ENCODE measurements around the gene ELAC1. TPM values are rescaled to one million over a fixed set of nuclear protein-coding genes. Genes with fewer than 3 reads are reported as not detected.
"Not testable (repeated sequence)": the region's sequence is repeated elsewhere in the genome, so short reads cannot be mapped to it uniquely, and the experiment has no call there.

The ELAC1 gene
- total and polyA plus RNA-seq, 4 donors, result 7.3 to 14.2 (median 11.9) TPM

DNA sequence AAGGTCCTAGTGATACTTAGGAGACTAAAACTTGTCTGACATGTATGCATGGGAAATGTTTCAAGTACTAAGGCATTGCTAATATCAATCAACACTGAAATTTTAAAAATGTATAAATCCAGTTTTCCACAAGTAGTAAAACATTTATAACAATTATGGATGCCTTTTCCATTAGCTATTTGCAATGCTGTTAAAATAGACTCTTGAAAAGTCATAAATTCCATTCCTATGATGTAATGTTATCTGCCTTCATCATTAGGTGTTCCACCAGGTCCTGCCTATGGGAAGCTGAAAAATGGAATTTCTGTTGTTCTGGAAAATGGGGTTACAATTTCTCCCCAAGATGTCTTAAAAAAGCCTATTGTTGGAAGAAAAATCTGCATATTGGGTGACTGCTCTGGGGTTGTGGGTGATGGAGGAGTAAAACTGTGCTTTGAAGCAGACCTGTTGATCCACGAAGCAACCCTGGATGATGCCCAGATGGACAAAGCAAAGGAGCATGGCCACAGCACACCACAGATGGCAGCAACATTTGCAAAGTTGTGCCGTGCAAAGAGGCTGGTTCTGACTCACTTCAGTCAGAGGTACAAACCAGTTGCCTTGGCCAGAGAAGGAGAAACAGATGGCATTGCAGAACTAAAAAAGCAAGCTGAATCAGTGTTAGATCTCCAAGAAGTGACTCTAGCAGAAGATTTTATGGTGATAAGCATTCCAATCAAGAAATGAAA lies 18.7 kb downstream of the ELAC1 start:
- H3K4me3 ChIP-seq (ENCODE audit: low read depth, low read length), result no peak overlapping the region
- H3K36me3 ChIP-seq (ENCODE audit: control insufficient read depth, insufficient read depth, low read length), result peaks cover 6% of the 10 kb centered on the region
- H3K27me3 ChIP-seq (ENCODE audit: control insufficient read depth, insufficient read depth, low read length), result no peaks in the 10 kb centered on the region
- H3K4me1 ChIP-seq (ENCODE audit: control insufficient read depth, insufficient read depth, low read length), result no peaks in the 10 kb centered on the region
- no peaks in the 10 kb centered on the region for H3K9me3 ChIP-seq (ENCODE audit: control insufficient read depth, insufficient read depth, low read length)
- DNase-seq (ENCODE audit: low read depth in 4 of 6, low spot score in 6 of 6), result peak in 1 of 6 donors; percentile 54
- 82% methylated on average over 2 of the region's 2 CpGs for WGBS (ENCODE audit: insufficient coverage)
- H3K27ac ChIP-seq (ENCODE audit: low read depth, low read length), result no peak overlapping the region

DNA sequence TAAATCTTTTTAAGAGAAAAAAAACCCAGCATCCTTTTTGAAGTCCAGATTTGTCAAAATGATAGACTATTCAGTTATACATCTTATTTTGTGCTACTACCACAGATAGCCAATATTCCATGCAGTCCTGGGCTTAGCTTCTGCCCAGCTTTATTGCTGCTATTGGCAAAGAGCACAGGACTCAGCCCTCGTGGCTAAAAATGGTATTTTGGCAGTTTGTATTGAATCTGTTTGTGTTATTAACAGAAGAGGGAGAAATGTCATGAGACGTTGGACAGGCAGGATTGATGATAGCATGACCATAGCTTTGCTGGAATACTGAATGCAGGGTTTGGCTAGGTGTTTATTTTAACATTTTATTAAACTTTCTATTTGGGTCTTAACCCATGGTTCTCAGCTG lies 19.4 kb downstream of the ELAC1 start:
- Histone ChIP-seq H3K4me1 (ENCODE audit: control insufficient read depth, insufficient read depth, low read length) (no peaks in the 10 kb centered on the region), H3K27ac (ENCODE audit: low read depth, low read length) (no peak overlapping the region), H3K27me3 (ENCODE audit: control insufficient read depth, insufficient read depth, low read length) (no peaks in the 10 kb centered on the region), H3K9me3 (ENCODE audit: control insufficient read depth, insufficient read depth, low read length) (no peaks in the 10 kb centered on the region), H3K4me3 (ENCODE audit: low read depth, low read length) (no peak overlapping the region), H3K36me3 (ENCODE audit: control insufficient read depth, insufficient read depth, low read length) (peaks cover 6% of the 10 kb centered on the region)
- no peak for DNase-seq (ENCODE audit: low read depth in 4 of 6, low spot score in 6 of 6)
- WGBS (ENCODE audit: insufficient coverage), result 68% methylated on average over 2 of the region's 2 CpGs

DNA sequence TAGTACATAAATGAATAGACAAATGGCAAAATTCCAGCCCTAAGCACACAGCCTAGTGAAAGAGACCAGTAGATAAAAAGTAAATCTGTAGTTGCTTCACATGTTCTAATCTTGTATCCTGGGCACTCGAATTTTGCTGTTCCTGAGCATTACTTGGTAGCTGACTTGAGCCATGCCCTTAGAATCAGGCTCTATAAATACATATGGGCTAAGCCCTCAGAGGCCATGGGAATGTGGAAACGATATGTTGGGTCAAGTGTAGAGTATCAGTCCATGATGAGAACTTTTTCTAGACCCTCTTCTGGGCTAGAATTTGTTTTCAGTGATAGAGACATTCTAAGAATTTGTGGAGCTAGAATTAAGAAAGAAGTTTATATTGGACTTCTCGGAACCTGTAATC lies 21.9 kb downstream of the ELAC1 start:
- H3K9me3 ChIP-seq (ENCODE audit: control insufficient read depth, insufficient read depth, low read length), result no peaks in the 10 kb centered on the region
- no peaks in the 10 kb centered on the region for H3K27me3 ChIP-seq (ENCODE audit: control insufficient read depth, insufficient read depth, low read length)
- 100% methylated on average over 2 of the region's 3 CpGs for WGBS (ENCODE audit: insufficient coverage)
- no peak overlapping the region for H3K27ac ChIP-seq (ENCODE audit: low read depth, low read length)
- H3K36me3 ChIP-seq (ENCODE audit: control insufficient read depth, insufficient read depth, low read length), result peaks cover under 1% of the 10 kb centered on the region
- no peak for DNase-seq (ENCODE audit: low read depth in 4 of 6, low spot score in 6 of 6)
- no peak overlapping the region for H3K4me3 ChIP-seq (ENCODE audit: low read depth, low read length)
- H3K4me1 ChIP-seq (ENCODE audit: control insufficient read depth, insufficient read depth, low read length), result no peaks in the 10 kb centered on the region

DNA sequence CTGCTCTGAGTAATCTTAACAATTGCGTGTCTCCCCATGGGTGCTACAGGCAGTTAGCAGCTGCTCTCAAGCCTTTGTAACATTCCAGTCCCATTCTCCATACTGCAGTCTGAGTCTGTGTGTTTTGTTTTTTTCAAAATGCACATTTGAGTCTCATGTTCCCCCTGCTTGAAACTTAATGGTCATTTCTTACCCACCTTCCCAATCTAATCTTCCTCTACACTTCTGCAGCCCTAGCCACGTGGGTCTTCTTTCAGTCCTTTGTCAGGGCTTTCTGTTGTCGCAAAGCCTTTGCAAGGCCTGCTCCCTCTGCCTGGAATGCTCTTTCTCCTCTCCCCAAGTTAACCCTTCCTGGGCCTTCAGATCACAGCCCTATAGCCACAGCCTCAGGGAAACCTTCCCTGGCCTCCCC lies 24.5 kb downstream of the ELAC1 start:
- no peaks in the 10 kb centered on the region for H3K4me1 ChIP-seq (ENCODE audit: control insufficient read depth, insufficient read depth, low read length)
- no peaks in the 10 kb centered on the region for H3K36me3 ChIP-seq (ENCODE audit: control insufficient read depth, insufficient read depth, low read length)
- peak in 2 of 6 donors; percentile 9 to 72 for DNase-seq (ENCODE audit: low read depth in 4 of 6, low spot score in 6 of 6)
- H3K27ac ChIP-seq (ENCODE audit: low read depth, low read length), result no peak overlapping the region
- no peaks in the 10 kb centered on the region for H3K27me3 ChIP-seq (ENCODE audit: control insufficient read depth, insufficient read depth, low read length)
- no peaks in the 10 kb centered on the region for H3K9me3 ChIP-seq (ENCODE audit: control insufficient read depth, insufficient read depth, low read length)
- WGBS (ENCODE audit: insufficient coverage), result 22% methylated on average over 2 of the region's 3 CpGs
- H3K4me3 ChIP-seq (ENCODE audit: low read depth, low read length), result no peak overlapping the region

DNA sequence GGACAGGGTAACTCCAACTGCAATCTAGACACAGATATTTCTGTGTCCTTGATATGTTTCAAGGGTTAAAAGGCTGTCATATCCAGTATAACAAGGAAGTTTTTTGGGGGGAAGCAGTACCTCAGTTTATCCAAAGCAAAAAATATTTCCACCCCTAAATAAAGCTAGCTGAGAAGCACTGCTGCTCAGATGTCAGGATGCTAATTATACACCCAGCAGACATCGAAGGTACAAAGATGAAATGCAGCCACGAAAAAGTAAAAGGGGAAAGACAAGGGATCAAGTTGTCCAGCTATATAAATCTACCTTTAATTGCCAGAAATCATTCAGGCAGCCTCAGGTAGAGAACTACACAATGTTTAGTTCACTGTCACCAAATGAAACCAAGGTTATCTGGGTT lies 26.2 kb downstream of the ELAC1 start:
- Histone ChIP-seq H3K36me3 (ENCODE audit: control insufficient read depth, insufficient read depth, low read length) (no peaks in the 10 kb centered on the region), H3K4me3 (ENCODE audit: low read depth, low read length) (no peak overlapping the region), H3K27me3 (ENCODE audit: control insufficient read depth, insufficient read depth, low read length) (no peaks in the 10 kb centered on the region), H3K4me1 (ENCODE audit: control insufficient read depth, insufficient read depth, low read length) (no peaks in the 10 kb centered on the region), H3K27ac (ENCODE audit: low read depth, low read length) (no peak overlapping the region), H3K9me3 (ENCODE audit: control insufficient read depth, insufficient read depth, low read length) (no peaks in the 10 kb centered on the region)
- no peak for DNase-seq (ENCODE audit: low read depth in 4 of 6, low spot score in 6 of 6)
- WGBS (ENCODE audit: insufficient coverage), result 90% methylated on average over 2 of the region's 2 CpGs

DNA sequence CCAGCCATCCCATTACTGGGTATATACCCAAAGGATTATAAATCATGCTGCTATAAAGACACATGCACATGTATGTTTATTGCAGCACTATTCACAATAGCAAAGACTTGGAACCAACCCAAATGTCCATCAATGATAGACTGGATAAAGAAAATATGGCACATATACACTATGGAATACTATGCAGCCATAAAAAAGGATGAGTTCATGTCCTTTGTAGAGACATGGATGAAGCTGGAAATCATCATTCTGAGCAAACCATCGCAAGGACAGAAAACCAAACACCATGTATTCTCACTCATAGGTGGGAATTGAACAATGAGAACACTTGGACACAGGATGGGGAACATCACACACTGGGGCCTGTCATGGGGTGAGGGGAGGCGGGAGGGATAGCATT lies 35.3 kb downstream of the ELAC1 start:
- H3K27ac ChIP-seq (ENCODE audit: low read depth, low read length); H3K4me3 ChIP-seq (ENCODE audit: low read depth, low read length); H3K9me3 ChIP-seq (ENCODE audit: control insufficient read depth, insufficient read depth, low read length); H3K4me1 ChIP-seq (ENCODE audit: control insufficient read depth, insufficient read depth, low read length); DNase-seq (ENCODE audit: low read depth in 4 of 6, low spot score in 6 of 6); H3K36me3 ChIP-seq (ENCODE audit: control insufficient read depth, insufficient read depth, low read length); H3K27me3 ChIP-seq (ENCODE audit: control insufficient read depth, insufficient read depth, low read length): not testable (repeated sequence)
- no CpG with 5 or more reads among the region's 2 CpGs for WGBS (ENCODE audit: insufficient coverage)

DNA sequence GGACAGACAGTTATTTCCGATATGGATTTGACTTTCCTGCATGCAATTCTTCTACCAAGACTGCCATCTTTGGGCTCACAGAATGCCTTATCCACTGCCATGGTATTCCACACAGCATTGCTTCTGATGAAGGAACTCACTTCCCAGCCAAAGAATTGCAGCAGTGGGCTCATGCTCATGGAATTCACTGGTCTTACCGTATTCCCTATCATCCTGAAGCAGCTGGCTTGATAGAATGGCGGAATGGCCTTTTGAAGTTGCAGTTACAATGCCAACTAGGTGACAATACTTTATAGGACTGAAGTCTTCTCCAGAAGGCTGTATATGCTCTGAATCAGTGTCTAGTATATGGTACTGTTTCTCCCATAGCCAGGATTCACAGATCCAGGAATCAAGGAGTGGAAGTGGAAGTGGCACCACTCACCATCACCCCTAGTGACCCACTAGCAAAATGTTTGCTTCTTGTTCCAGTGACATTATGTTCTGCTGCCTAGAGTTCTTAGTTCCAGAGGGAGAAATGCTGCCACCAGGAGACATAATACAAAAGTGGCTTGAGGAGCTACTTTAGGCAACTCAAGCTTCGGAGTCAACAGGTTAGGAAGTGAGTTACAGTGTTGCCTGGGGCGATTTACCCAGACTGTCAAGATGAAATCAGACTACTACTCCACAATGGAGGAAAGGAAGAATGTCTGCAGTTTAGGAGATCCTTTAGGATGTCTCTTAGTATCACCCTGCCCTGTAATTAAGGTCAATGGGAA lies 38.4 kb downstream of the ELAC1 start:
- H3K4me1 ChIP-seq (ENCODE audit: control insufficient read depth, insufficient read depth, low read length), result peaks cover 3% of the 10 kb centered on the region
- no peaks in the 10 kb centered on the region for H3K9me3 ChIP-seq (ENCODE audit: control insufficient read depth, insufficient read depth, low read length)
- no peak for DNase-seq (ENCODE audit: low read depth in 4 of 6, low spot score in 6 of 6)
- no peaks in the 10 kb centered on the region for H3K27me3 ChIP-seq (ENCODE audit: control insufficient read depth, insufficient read depth, low read length)
- H3K27ac ChIP-seq (ENCODE audit: low read depth, low read length), result no peak overlapping the region
- WGBS (ENCODE audit: insufficient coverage), result 100% methylated on average over 4 of the region's 5 CpGs
- H3K4me3 ChIP-seq (ENCODE audit: low read depth, low read length), result no peak overlapping the region
- no peaks in the 10 kb centered on the region for H3K36me3 ChIP-seq (ENCODE audit: control insufficient read depth, insufficient read depth, low read length)

DNA sequence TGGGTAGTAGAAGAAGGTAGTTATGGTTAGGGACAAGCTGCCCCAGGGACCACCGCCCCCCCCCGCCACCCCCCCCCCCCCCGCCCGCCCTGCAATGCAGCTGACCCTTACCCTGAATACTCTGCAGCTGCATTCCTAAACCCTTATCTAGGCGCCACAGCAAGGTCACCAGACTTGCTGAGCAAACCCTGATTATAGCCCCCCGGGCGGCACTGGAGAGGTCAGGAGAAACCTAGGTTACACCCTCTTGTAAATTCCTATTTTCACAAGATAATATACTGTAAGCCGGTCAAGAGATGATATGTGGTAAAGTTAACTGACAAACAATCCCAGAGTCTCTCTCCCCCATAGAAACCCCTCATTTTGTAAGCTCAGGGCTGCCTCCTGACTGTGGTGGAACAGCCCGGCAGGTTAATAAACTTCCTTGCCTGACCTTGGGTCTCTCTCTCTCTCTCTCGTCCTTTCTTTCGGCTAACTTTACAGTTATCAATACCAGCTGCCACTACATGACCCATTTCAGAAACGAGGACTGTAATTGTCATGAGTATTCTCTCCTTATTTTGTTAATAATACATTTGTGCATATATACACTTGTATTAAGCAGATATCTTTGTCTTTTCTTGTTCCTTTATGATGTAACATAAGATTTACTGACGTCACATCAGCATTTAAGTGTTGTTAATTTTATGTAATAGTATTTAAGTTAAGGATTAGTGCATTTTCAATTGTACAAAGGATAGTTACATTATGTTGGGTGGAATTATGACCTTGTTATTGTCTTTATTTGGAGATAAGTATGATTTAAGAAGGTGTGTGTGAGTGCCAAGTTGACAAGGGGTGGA lies 39.3 kb downstream of the ELAC1 start:
- 85% methylated on average over 2 of the region's 13 CpGs for WGBS (ENCODE audit: insufficient coverage)
- no peak overlapping the region for H3K27ac ChIP-seq (ENCODE audit: low read depth, low read length)

DNA sequence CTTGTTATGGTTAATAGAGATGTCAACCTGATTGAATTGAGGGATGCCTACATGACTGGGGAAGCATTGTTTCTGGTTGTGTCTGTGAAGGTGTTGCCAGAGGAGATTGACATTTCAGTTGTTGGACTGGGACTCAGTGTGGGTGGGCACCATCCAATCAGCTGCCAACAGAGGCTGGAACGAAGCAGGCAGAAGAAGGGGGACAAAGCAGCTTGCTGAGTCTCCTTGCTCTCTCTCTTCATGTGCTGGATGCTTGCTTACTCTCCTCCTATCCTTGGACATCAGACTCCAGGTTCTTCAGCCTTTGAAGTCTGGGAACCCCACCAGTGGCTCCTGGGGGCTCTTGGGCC lies 39.9 kb downstream of the ELAC1 start:
- Histone ChIP-seq H3K27ac (ENCODE audit: low read depth, low read length) (no peak overlapping the region), H3K27me3 (ENCODE audit: control insufficient read depth, insufficient read depth, low read length) (no peaks in the 10 kb centered on the region), H3K9me3 (ENCODE audit: control insufficient read depth, insufficient read depth, low read length) (no peaks in the 10 kb centered on the region), H3K36me3 (ENCODE audit: control insufficient read depth, insufficient read depth, low read length) (no peaks in the 10 kb centered on the region), H3K4me1 (ENCODE audit: control insufficient read depth, insufficient read depth, low read length) (peaks cover 3% of the 10 kb centered on the region), H3K4me3 (ENCODE audit: low read depth, low read length) (no peak overlapping the region)
- peak in 1 of 6 donors; percentile 21 for DNase-seq (ENCODE audit: low read depth in 4 of 6, low spot score in 6 of 6)
- 67% methylated on average over 1 of the region's 1 CpG for WGBS (ENCODE audit: insufficient coverage)

More for the DNA sequence above, 39.3 kb downstream of the ELAC1 start:
- Histone ChIP-seq H3K36me3 (ENCODE audit: control insufficient read depth, insufficient read depth, low read length) (no peaks in the 10 kb centered on the region), H3K9me3 (ENCODE audit: control insufficient read depth, insufficient read depth, low read length) (no peaks in the 10 kb centered on the region), H3K27me3 (ENCODE audit: control insufficient read depth, insufficient read depth, low read length) (no peaks in the 10 kb centered on the region), H3K4me1 (ENCODE audit: control insufficient read depth, insufficient read depth, low read length) (peaks cover 3% of the 10 kb centered on the region), H3K4me3 (ENCODE audit: low read depth, low read length) (no peak overlapping the region)
- DNase-seq (ENCODE audit: low read depth in 4 of 6, low spot score in 6 of 6), result no peak

Data from spinal cord (tissue), 10 donors.